MCF 10A (cell line): ENCODE measurements around the gene LPP. TPM values are rescaled to one million over a fixed set of nuclear protein-coding genes. Genes with fewer than 3 reads are reported as not detected.

Experiments
- BruUV-seq: library from RNA; stranded (reverse); fragments of 400-500 nt; replicated peaks from 2 replicates; lab custom pipeline; 2021; lab: Mats Ljungman, UMichigan
- CTCF ChIA-PET: fragments of 300-600 bp; sonication (Branson Sonifier 250); formaldehyde crosslinking; extraction: SDS; loops from one replicate; lab custom pipeline; 2021; ENCODE audit warnings: antibody characterized with exemption, inconsistent platforms; lab: Yijun Ruan, JAX
- POLR2A ChIA-PET: fragments of 300-600, 350-650 bp; sonication (Branson Sonifier 250); formaldehyde crosslinking; extraction: SDS; loops from one replicate; lab custom pipeline; 2020; ENCODE audit warnings: antibody characterized with exemption, inconsistent platforms; lab: Yijun Ruan, JAX
- DNase-seq: peaks from one replicate; pipeline ENCODE4 v3.0.0-alpha.2; 2018; ENCODE audit not compliant: unreplicated experiment
- H3K27ac Mint-ChIP-seq: one replicate; pipeline ENCODE4 v1.8.0; 2022; ENCODE audit warnings: mild to moderate bottlenecking, low read depth, mixed read lengths; ENCODE audit not compliant: unreplicated experiment
- H3K27me3 Mint-ChIP-seq: one replicate; pipeline ENCODE4 v1.8.0; 2022; ENCODE audit warnings: mixed read lengths; ENCODE audit not compliant: insufficient read depth, unreplicated experiment
- H3K36me3 Mint-ChIP-seq: one replicate; pipeline ENCODE4 v1.8.0; 2022; ENCODE audit warnings: mild to moderate bottlenecking, moderate library complexity, mixed read lengths; ENCODE audit not compliant: insufficient read depth, unreplicated experiment
- H3K4me1 Mint-ChIP-seq: one replicate; pipeline ENCODE4 v1.8.0; 2022; ENCODE audit warnings: mixed read lengths; ENCODE audit not compliant: insufficient read depth, unreplicated experiment
- H3K4me3 Mint-ChIP-seq: one replicate; pipeline ENCODE4 v1.8.0; 2022; ENCODE audit warnings: mild to moderate bottlenecking, moderate library complexity, mixed read lengths; ENCODE audit not compliant: unreplicated experiment
- H3K9me3 Mint-ChIP-seq: one replicate; pipeline ENCODE4 v1.8.0; 2022; ENCODE audit warnings: mixed read lengths; ENCODE audit not compliant: unreplicated experiment
- intact Hi-C: fragments of 100-400 bp; cut with micrococcal nuclease; formaldehyde crosslinking; loops from 2 replicates; pipeline ENCODE4 v1.14.1; 2022
- total RNA-seq: library from RNA; stranded (reverse); gene quantifications from 2 replicates; pipeline ENCODE4 v1.2.3, GENCODE V29; 2022
- TF ChIP-seq, protein P1 (sequence below): fragments of 200-600 bp; IDR thresholded peaks from one replicate; pipeline ENCODE4 v1.8.0; 2022; ENCODE audit warnings: antibody characterized with exemption, mild to moderate bottlenecking; ENCODE audit not compliant: unreplicated experiment

LPP gene
- total RNA-seq, 1 experiment from 2014 or later, result 117 TPM

DNA sequence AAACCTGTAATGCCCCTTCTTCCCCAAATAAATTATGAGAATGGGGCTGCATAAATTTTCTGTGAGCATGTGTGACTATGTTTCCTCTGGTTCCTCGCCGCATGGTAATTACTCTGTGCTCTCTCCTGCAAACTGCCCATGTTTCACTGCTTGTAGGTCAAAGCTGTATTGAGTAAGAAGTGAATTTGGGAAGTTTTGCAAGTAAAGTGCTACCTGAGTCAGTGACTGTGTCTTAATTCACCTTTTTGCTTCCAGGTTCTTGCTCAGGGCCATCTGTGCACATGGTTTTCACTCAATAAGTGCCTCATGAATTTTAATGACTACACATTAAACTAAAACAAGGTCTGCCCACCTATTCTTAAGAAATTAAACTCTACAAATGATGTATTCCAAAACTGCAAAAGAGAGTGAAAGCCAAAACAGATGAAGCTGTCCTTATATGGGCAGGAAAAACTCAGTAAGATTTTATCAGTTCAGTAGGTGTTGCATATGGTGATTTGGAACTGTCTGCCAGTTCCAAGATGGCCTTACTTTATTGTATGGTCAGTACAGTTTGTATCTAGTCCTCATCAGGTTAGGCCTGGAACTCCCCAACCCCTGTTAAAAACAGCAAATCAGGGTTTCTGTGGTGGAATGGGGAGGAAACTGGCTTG is 100.0 kb downstream of the LPP start:
- CTCF ChIA-PET, result no interaction called here
- Mint-ChIP-seq H3K4me3 (no peak overlapping the region), H3K4me1 (peaks cover 6% of the 10 kb centered on the region), H3K27ac (no peak overlapping the region), H3K9me3 (no peaks in the 10 kb centered on the region), H3K36me3 (no peaks in the 10 kb centered on the region), H3K27me3 (no peaks in the 10 kb centered on the region)
- no TSS peak for BruUV-seq
- intact Hi-C loops, result no loop called here
- no peak for DNase-seq
- POLR2A ChIA-PET, result no interaction called here
- TF ChIP-seq, protein P1, sequence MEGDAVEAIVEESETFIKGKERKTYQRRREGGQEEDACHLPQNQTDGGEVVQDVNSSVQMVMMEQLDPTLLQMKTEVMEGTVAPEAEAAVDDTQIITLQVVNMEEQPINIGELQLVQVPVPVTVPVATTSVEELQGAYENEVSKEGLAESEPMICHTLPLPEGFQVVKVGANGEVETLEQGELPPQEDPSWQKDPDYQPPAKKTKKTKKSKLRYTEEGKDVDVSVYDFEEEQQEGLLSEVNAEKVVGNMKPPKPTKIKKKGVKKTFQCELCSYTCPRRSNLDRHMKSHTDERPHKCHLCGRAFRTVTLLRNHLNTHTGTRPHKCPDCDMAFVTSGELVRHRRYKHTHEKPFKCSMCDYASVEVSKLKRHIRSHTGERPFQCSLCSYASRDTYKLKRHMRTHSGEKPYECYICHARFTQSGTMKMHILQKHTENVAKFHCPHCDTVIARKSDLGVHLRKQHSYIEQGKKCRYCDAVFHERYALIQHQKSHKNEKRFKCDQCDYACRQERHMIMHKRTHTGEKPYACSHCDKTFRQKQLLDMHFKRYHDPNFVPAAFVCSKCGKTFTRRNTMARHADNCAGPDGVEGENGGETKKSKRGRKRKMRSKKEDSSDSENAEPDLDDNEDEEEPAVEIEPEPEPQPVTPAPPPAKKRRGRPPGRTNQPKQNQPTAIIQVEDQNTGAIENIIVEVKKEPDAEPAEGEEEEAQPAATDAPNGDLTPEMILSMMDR, result no peak

DNA sequence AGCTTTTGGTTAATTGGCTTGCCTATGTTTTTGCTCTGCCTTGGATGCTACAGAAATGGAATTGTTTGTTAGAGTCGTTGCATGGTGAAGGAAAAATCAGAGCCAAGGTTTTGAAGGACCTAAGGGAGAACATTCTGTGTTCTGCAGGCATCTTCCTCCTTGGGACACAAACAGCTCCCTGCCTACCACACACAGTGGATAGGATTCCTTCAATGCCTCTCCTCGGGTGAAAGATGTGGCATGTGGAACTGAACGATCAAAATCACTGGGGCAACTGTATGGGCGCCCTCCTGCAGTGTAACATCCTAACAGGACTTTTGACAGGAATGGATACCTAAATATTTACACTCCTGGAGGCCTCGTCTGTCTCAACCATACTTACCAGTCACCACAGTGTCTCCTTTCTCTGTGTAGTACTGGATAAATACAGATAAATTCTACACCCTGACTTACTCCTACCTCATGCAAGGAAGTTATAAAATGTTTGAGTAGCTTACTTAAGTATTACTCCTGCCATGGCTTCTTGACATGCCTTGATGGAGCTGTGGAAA is 100.6 kb downstream of the LPP start:
- BruUV-seq, result no TSS peak
- ChIA-PET POLR2A (no interaction called here), CTCF (no interaction called here)
- no peaks in the 10 kb centered on the region for H3K27me3 Mint-ChIP-seq
- intact Hi-C loops, result no loop called here
- no peak overlapping the region for H3K4me3 Mint-ChIP-seq
- H3K27ac Mint-ChIP-seq, result no peak overlapping the region
- no peaks in the 10 kb centered on the region for H3K36me3 Mint-ChIP-seq
- DNase-seq, result no peak
- TF ChIP-seq, protein P1, result no peak
- no peaks in the 10 kb centered on the region for H3K9me3 Mint-ChIP-seq
- H3K4me1 Mint-ChIP-seq, result peaks cover 12% of the 10 kb centered on the region

DNA sequence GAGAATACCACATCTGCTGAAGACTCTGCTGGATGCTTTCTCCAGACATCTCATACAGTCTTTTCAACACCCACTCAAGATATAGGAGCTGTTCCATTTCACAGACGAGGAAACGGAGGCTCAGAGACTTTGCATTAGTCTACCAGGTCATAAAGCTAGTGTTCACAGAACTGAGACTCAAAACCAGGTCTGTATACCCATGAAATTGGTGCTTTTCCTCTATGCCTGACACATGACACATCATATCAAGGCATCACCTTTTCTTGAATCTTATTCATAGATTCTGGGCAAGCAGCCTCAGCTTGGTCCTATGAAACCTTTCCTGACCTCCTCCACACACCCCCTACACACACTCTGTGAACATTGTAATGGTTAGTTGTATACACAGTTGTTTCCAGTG is 101.2 kb downstream of the LPP start:
- H3K4me1 Mint-ChIP-seq, result peaks cover 14% of the 10 kb centered on the region
- H3K4me3 Mint-ChIP-seq, result no peak overlapping the region

DNA sequence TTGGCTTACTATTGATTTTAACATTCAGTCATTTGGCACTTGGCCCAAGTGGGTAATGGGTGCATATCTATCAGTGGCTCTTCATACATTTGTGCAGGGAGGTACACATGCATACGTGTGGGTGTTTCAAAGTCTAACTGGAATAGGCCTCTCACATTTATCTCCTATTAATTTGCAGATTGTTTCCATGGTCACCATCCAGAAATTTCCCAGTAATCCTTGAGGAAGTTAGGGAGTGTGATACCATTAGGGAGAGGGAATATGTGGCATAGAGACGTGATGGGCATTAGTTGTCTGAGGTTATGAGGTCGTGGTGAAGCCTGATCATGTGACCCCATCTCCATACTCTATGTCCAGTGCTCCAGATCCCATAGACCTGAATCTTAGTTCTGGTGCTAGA is 102.8 kb downstream of the LPP start:
- DNase-seq, result no peak

More for the DNA sequence above, 101.2 kb downstream of the LPP start:
- BruUV-seq, result no TSS peak
- no peak for DNase-seq
- ChIA-PET POLR2A (no interaction called here), CTCF (interaction anchor here (1.3 kb wide), 1 partner anchor 9 kb away, joined by 6 read pairs; no protein-coding TSS in a partner anchor)
- Mint-ChIP-seq H3K27me3 (no peaks in the 10 kb centered on the region), H3K9me3 (no peaks in the 10 kb centered on the region), H3K27ac (no peak overlapping the region), H3K36me3 (no peaks in the 10 kb centered on the region)
- intact Hi-C loops, result no loop called here
- TF ChIP-seq, protein P1, result no peak

More for the DNA sequence above, 102.8 kb downstream of the LPP start:
- intact Hi-C loops, result no loop called here
- POLR2A ChIA-PET, result interaction anchor here (0.6 kb wide), 1 partner anchor 15 kb away, joined by 6 read pairs; no protein-coding TSS in a partner anchor
- BruUV-seq, result no TSS peak
- no peaks in the 10 kb centered on the region for H3K27me3 Mint-ChIP-seq
- TF ChIP-seq, protein P1, result no peak
- H3K4me3 Mint-ChIP-seq, result no peak overlapping the region
- H3K36me3 Mint-ChIP-seq, result no peaks in the 10 kb centered on the region
- CTCF ChIA-PET, result no interaction called here
- no peaks in the 10 kb centered on the region for H3K9me3 Mint-ChIP-seq
- H3K27ac Mint-ChIP-seq, result no peak overlapping the region
- peaks cover 8% of the 10 kb centered on the region for H3K4me1 Mint-ChIP-seq
